IgD-negative memory B cell (primary cell): Measurements from ENCODE around the gene ARHGAP27. TPM values are rescaled to one million over a fixed set of nuclear protein-coding genes. Genes with fewer than 3 reads are reported as not detected.
"Not testable (repeated sequence)": the region's sequence is repeated elsewhere in the genome, so short reads cannot be mapped to it uniquely, and the experiment has no call there.

Experiments
- H3K27ac Mint-ChIP-seq, 3 donors: one replicate each; pipeline ENCODE4 v1.8.0; 2020 to 2022; ENCODE audit warnings: mild to moderate bottlenecking in 3 of 3, mixed read lengths in 3 of 3, moderate library complexity in 1 of 3
- H3K27me3 Mint-ChIP-seq: one replicate; pipeline ENCODE4 v1.8.0; 2021; ENCODE audit warnings: mixed read lengths
- H3K36me3 Mint-ChIP-seq: one replicate; pipeline ENCODE4 v1.8.0; 2020; ENCODE audit warnings: mild to moderate bottlenecking, mixed read lengths
- H3K4me1 Mint-ChIP-seq, 3 donors: one replicate each; pipeline ENCODE4 v1.8.0; 2020 to 2022; ENCODE audit warnings: mixed read lengths in 3 of 3, mild to moderate bottlenecking in 1 of 3
- H3K4me3 Mint-ChIP-seq, 4 donors: one replicate each; pipeline ENCODE4 v1.8.0; 2020 to 2022; ENCODE audit warnings: mild to moderate bottlenecking in 4 of 4, mixed read lengths in 4 of 4, moderate library complexity in 3 of 4
- H3K9me3 Mint-ChIP-seq, 3 donors: one replicate each; pipeline ENCODE4 v1.8.0; 2020 to 2021; ENCODE audit warnings: mixed read lengths in 3 of 3, mild to moderate bottlenecking in 1 of 3
- polyA plus RNA-seq: library from polyadenylated mRNA; unstranded; fragments of 300-500 nt; fragmentation: Illumina TruSeq; gene quantifications from one replicate; pipeline ENCODE4 v1.2.3, GENCODE V29; 2021

Gene ARHGAP27
- polyA plus RNA-seq, 1 donor from 2014 or later, result 65.3 TPM

- no peak overlapping the region for H3K27ac Mint-ChIP-seq
- H3K4me3 Mint-ChIP-seq, result no peak overlapping the region
- H3K36me3 Mint-ChIP-seq, result no peaks in the 10 kb centered on the region
- peaks cover 0 to 2% (median 0%) of the 10 kb centered on the region in 3 donors for H3K4me1 Mint-ChIP-seq
- peaks cover 0 to 12% (median 11%) of the 10 kb centered on the region in 3 donors for H3K9me3 Mint-ChIP-seq
- H3K27me3 Mint-ChIP-seq, result peaks cover 20% of the 10 kb centered on the region
Measured at GRCh38 chr17:45363498-45363897, 69.2 kb downstream of the ARHGAP27 start.

GRCh38 chr17:45361976-45362375, 70.7 kb downstream of the ARHGAP27 start:
- Mint-ChIP-seq H3K36me3 (no peaks in the 10 kb centered on the region), H3K9me3 (peaks cover 0 to 12% (median 11%) of the 10 kb centered on the region in 3 donors), H3K27me3 (peaks cover 20% of the 10 kb centered on the region), H3K4me1 (peaks cover 0 to 3% (median 0%) of the 10 kb centered on the region in 3 donors), H3K4me3 (no peak overlapping the region), H3K27ac (no peak overlapping the region)

GRCh38 chr17:45361451-45361850, 71.2 kb downstream of the ARHGAP27 start:
- Mint-ChIP-seq H3K27me3 (peaks cover 20% of the 10 kb centered on the region), H3K27ac (no peak overlapping the region), H3K4me1 (peaks cover 0 to 2% (median 0%) of the 10 kb centered on the region in 3 donors), H3K9me3 (peaks cover 0 to 12% (median 11%) of the 10 kb centered on the region in 3 donors), H3K4me3 (no peak overlapping the region), H3K36me3 (no peaks in the 10 kb centered on the region)

GRCh38 chr17:45357364-45357997, 75.2 kb downstream of the ARHGAP27 start:
- H3K36me3 Mint-ChIP-seq, result peaks cover 1% of the 10 kb centered on the region
- no peak overlapping the region for H3K4me3 Mint-ChIP-seq
- H3K27me3 Mint-ChIP-seq, result peaks cover 17% of the 10 kb centered on the region
- no peak overlapping the region for H3K27ac Mint-ChIP-seq
- peaks cover 0 to 2% (median 0%) of the 10 kb centered on the region in 3 donors for H3K9me3 Mint-ChIP-seq
- H3K4me1 Mint-ChIP-seq, result peaks cover 4 to 10% (median 6%) of the 10 kb centered on the region in 3 donors

- peaks cover 1% of the 10 kb centered on the region for H3K36me3 Mint-ChIP-seq
- H3K27ac Mint-ChIP-seq, result no peak overlapping the region
- peaks cover 6% of the 10 kb centered on the region for H3K27me3 Mint-ChIP-seq
- H3K4me1 Mint-ChIP-seq, result peaks cover 6 to 10% (median 7%) of the 10 kb centered on the region in 3 donors
- H3K9me3 Mint-ChIP-seq, result peaks cover 0 to 11% (median 10%) of the 10 kb centered on the region in 3 donors
- H3K4me3 Mint-ChIP-seq, result no peak overlapping the region
Measured at GRCh38 chr17:45355087-45355486, 77.6 kb downstream of the ARHGAP27 start.

GRCh38 chr17:45353043-45353442, 79.6 kb downstream of the ARHGAP27 start:
- Mint-ChIP-seq H3K27me3 (peaks cover 6% of the 10 kb centered on the region), H3K4me1 (peaks cover 6 to 10% (median 7%) of the 10 kb centered on the region in 3 donors), H3K36me3 (peaks cover 1% of the 10 kb centered on the region), H3K9me3 (peaks cover 0 to 11% (median 10%) of the 10 kb centered on the region in 3 donors), H3K4me3 (peak overlapping the region in 2 of 4 donors; percentile 40 to 73), H3K27ac (peak overlapping the region in 1 of 3 donors; percentile 23)

- no peak overlapping the region for H3K27ac Mint-ChIP-seq
- peaks cover 0 to 11% (median 10%) of the 10 kb centered on the region in 3 donors for H3K9me3 Mint-ChIP-seq
- no peak overlapping the region for H3K4me3 Mint-ChIP-seq
- H3K36me3 Mint-ChIP-seq, result peaks cover 1% of the 10 kb centered on the region
- H3K27me3 Mint-ChIP-seq, result peaks cover 6% of the 10 kb centered on the region
- H3K4me1 Mint-ChIP-seq, result peaks cover 6 to 7% (median 7%) of the 10 kb centered on the region in 3 donors
Measured at GRCh38 chr17:45351831-45352230, 80.8 kb downstream of the ARHGAP27 start.

- Mint-ChIP-seq H3K27ac (no peak overlapping the region), H3K27me3 (no peaks in the 10 kb centered on the region), H3K4me3 (no peak overlapping the region), H3K4me1 (peaks cover 0 to 3% (median 0%) of the 10 kb centered on the region in 3 donors), H3K36me3 (no peaks in the 10 kb centered on the region), H3K9me3 (peaks cover 2 to 11% (median 10%) of the 10 kb centered on the region in 3 donors)
Measured at GRCh38 chr17:45347444-45347843, 85.2 kb downstream of the ARHGAP27 start.

- Mint-ChIP-seq H3K27me3 (no peaks in the 10 kb centered on the region), H3K36me3 (no peaks in the 10 kb centered on the region), H3K4me3 (no peak overlapping the region), H3K9me3 (peaks cover 2 to 4% (median 2%) of the 10 kb centered on the region in 3 donors), H3K27ac (no peak overlapping the region), H3K4me1 (no peaks in the 10 kb centered on the region)
Measured at GRCh38 chr17:45346216-45347015, 86.3 kb downstream of the ARHGAP27 start.

GRCh38 chr17:45345554-45346215, 87.0 kb downstream of the ARHGAP27 start:
- peaks cover 0 to 2% (median 0%) of the 10 kb centered on the region in 3 donors for H3K9me3 Mint-ChIP-seq
- H3K27me3 Mint-ChIP-seq, result no peaks in the 10 kb centered on the region
- no peaks in the 10 kb centered on the region for H3K36me3 Mint-ChIP-seq
- H3K4me3 Mint-ChIP-seq, result no peak overlapping the region
- H3K27ac Mint-ChIP-seq, result peak overlapping the region in 1 of 3 donors; percentile 64
- no peaks in the 10 kb centered on the region for H3K4me1 Mint-ChIP-seq

- Mint-ChIP-seq H3K4me3 (no peak overlapping the region), H3K9me3 (peaks cover 0 to 2% (median 0%) of the 10 kb centered on the region in 3 donors), H3K27ac (no peak overlapping the region), H3K4me1 (no peaks in the 10 kb centered on the region), H3K36me3 (no peaks in the 10 kb centered on the region), H3K27me3 (no peaks in the 10 kb centered on the region)
Measured at GRCh38 chr17:45345246-45345553, 87.5 kb downstream of the ARHGAP27 start.

- H3K9me3 Mint-ChIP-seq, H3K36me3 Mint-ChIP-seq, H3K4me3 Mint-ChIP-seq, H3K27ac Mint-ChIP-seq, H3K27me3 Mint-ChIP-seq, H3K4me1 Mint-ChIP-seq: not testable (repeated sequence)
Measured at GRCh38 chr17:45343967-45344664, 88.6 kb downstream of the ARHGAP27 start.
